ENCODE results near the gene E2F6. TPM values are rescaled to one million over a fixed set of nuclear protein-coding genes. Genes with fewer than 3 reads are reported as not detected.

The E2F6 gene
- total and polyA plus RNA-seq, 2 of the 8 experiments (the other 6 are each of a cell fraction or from before 2014, with no cell fraction given): 8.3 to 14.9 TPM

DNA sequence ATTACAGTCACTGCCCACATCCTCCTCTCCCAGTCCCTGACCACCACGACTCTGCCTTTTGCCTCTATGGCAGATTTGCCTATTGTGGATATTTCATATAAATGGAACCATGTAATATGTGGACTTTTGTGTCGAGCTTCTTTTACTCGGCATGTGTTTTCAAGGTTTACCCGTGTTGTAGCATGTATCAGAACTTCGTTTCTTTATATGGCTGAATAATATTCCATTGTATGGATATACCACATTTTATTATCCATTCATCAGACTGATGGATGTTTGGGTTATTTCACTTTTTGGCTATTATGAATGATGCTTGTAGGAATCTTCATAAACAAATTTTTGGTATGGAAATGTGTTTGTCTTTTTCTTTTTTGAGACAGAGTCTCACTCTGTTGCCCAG lies 24.2 kb upstream of the E2F6 start:
- H2BK12ac ChIP-seq (ENCODE audit: low read depth, low read length): no peak overlapping the region
- no peak overlapping the region for H3K23ac ChIP-seq (ENCODE audit: insufficient read length)
- no peak overlapping the region for H4K8ac ChIP-seq (ENCODE audit: extremely low read depth, insufficient read depth, low read length)
- DNase-seq (ENCODE audit: low read depth in 1 of 2, low spot score in 2 of 2) (no peak), FAIRE-seq (no peak)
- H3K27me3 ChIP-seq (replicated peaks in 1 of 4; ENCODE audit: control insufficient read depth in 3 of 4, extremely low read depth in 1 of 4, insufficient read depth in 3 of 4, low read length in 3 of 4): no peaks in the 10 kb centered on the region
- H3K4me2 ChIP-seq (ENCODE audit: insufficient read depth in 1 of 2, low read depth in 2 of 2, low read length in 2 of 2): no peak overlapping the region
- H4K20me1 ChIP-seq (replicated peaks in 1 of 2; ENCODE audit: control insufficient read depth in 1 of 2, insufficient read depth in 2 of 2, low read length in 2 of 2): peaks cover 1 to 6% of the 10 kb centered on the region in 2 experiments
- H3K4ac ChIP-seq (replicated peaks; ENCODE audit: insufficient read length, low read depth, low read length): no peak overlapping the region
- H4K91ac ChIP-seq (replicated peaks; ENCODE audit: insufficient read length, low read length): no peak overlapping the region
- no peak overlapping the region for H3K27ac ChIP-seq (ENCODE audit: low read depth, low read length)
- CTCF ChIA-PET (ENCODE audit: partially characterized antibody): interaction anchor here (1.2 to 20.6 kb wide), 2 partner anchors 45 to 90 kb away, joined by 3 to 558 read pairs; no protein-coding TSS in a partner anchor
- H2BK120ac ChIP-seq (replicated peaks; ENCODE audit: low read depth, low read length): no peak overlapping the region
- POLR2A ChIA-PET (ENCODE audit: partially characterized antibody): no interaction called here
- peaks cover 6 to 70% of the 10 kb centered on the region in 2 experiments for H3K79me2 ChIP-seq (ENCODE audit: control insufficient read depth in 1 of 2, insufficient read depth in 2 of 2, low read length in 2 of 2)
- peaks cover 10% of the 10 kb centered on the region for H3K79me1 ChIP-seq (ENCODE audit: low read depth, low read length)
- no peaks in the 10 kb centered on the region for H3K23me2 ChIP-seq (ENCODE audit: low read depth, low read length)
- H2BK5ac ChIP-seq (ENCODE audit: low read depth, low read length): no peak overlapping the region
- no peaks in the 10 kb centered on the region for H3K36me3 ChIP-seq (ENCODE audit: control insufficient read depth in 2 of 4, insufficient read depth in 4 of 4, low read length in 3 of 4)
- H3K9ac ChIP-seq (replicated peaks in 1 of 4; ENCODE audit: extremely low read depth in 1 of 4, low read depth in 3 of 4, low read length in 3 of 4): no peak overlapping the region
- H3K14ac ChIP-seq (ENCODE audit: insufficient read length): no peak overlapping the region
- 93% methylated on average over 5 of the region's 5 CpGs; no CpG with 5 or more reads in 1 of the 2 experiments for WGBS, 2 experiments (ENCODE audit: extremely low coverage in 1 of 2, insufficient coverage in 1 of 2, insufficient read length in 1 of 2, insufficient replicate concordance in 2 of 2, low coverage in 1 of 2, low lambda C conversion rate in 2 of 2, missing lambda C conversion rate in 1 of 2)
- H3K9me3 ChIP-seq (ENCODE audit: insufficient read depth in 2 of 2, low read depth in 1 of 2, low read length in 1 of 2): 0 out of 4 replicates have a peak, but pooled peaks cover 0 to 2% of the 10 kb centered on the region in 2 experiments
- H3K4me3 ChIP-seq (ENCODE audit: extremely low read depth in 1 of 4, insufficient read depth in 2 of 4, low read depth in 3 of 4, low read length in 4 of 4): no peak overlapping the region
- H3K4me1 ChIP-seq (replicated peaks in 1 of 4; ENCODE audit: control insufficient read depth in 3 of 4, insufficient read depth in 4 of 4, low read length in 3 of 4): peaks cover 0 to 6% (median 0%) of the 10 kb centered on the region in 4 experiments; a peak in 1 of 7 replicates
- H2AFZ ChIP-seq (ENCODE audit: low read length): no peak overlapping the region
- no peak overlapping the region for H3K18ac ChIP-seq (ENCODE audit: extremely low read depth, low read length)
- H2BK20ac ChIP-seq (ENCODE audit: low read length): no peak overlapping the region
- no peak overlapping the region for H4K5ac ChIP-seq (ENCODE audit: insufficient read length, low read depth, low read length)
- no peak overlapping the region for H2BK15ac ChIP-seq (ENCODE audit: low read length)
- no peak overlapping the region for H2AK5ac ChIP-seq (ENCODE audit: low read depth, low read length)
- H3K56ac ChIP-seq (replicated peaks; ENCODE audit: insufficient read length, low read depth, low read length): no peak overlapping the region

Data from H1 (cell line).